GM23338 (cell line): Measurements from ENCODE around the gene SRSF1. TPM values are rescaled to one million over a fixed set of nuclear protein-coding genes. Genes with fewer than 3 reads are reported as not detected.

Experiments used
- ATAC-seq: fragments of 200-7000 bp; cut with Tn5 transposase; 3 replicates; pipeline ENCODE4 v1.9.1; 2020
- DNase-seq: peaks from one replicate; pipeline ENCODE4 v3.0.0-alpha.2; 2015; ENCODE audit warnings: low spot score
- H2AFZ ChIP-seq: fragments of 200-600 bp; sonication (generic); 2 replicates; pipeline ENCODE4 v1.8.0; 2016; ENCODE audit warnings: antibody characterized with exemption, mild to moderate bottlenecking, moderate library complexity
- H3F3A ChIP-seq: fragments of 200-600 bp; sonication (generic); replicated peaks from 2 replicates; pipeline ENCODE4 v1.8.0; 2017; ENCODE audit warnings: antibody characterized with exemption, mixed run types, low read depth
- H3K27ac ChIP-seq: fragments of 200-600 bp; sonication (generic); 2 replicates; pipeline ENCODE4 v1.6.1; 2016; ENCODE audit warnings: low read depth
- H3K27me3 ChIP-seq: fragments of 200-600 bp; sonication (generic); 2 replicates; pipeline ENCODE4 v1.8.0; 2016; ENCODE audit warnings: mild to moderate bottlenecking, mixed run types, moderate library complexity; ENCODE audit not compliant: insufficient read depth
- H3K36me3 ChIP-seq: fragments of 200-600 bp; sonication (generic); 2 replicates; pipeline ENCODE4 v1.8.0; 2016; ENCODE audit warnings: mild to moderate bottlenecking; ENCODE audit not compliant: insufficient read depth
- H3K4me1 ChIP-seq: fragments of 200-600 bp; sonication (generic); 2 replicates; pipeline ENCODE4 v1.8.0; 2016; ENCODE audit warnings: mild to moderate bottlenecking, moderate library complexity; ENCODE audit not compliant: insufficient read depth
- H3K4me2 ChIP-seq: fragments of 200-600 bp; sonication (generic); 2 replicates; pipeline ENCODE4 v1.7.1; 2017; ENCODE audit warnings: mixed run types
- H3K4me3 ChIP-seq: fragments of 200-600 bp; sonication (generic); 2 replicates; pipeline ENCODE4 v1.6.1; 2016; ENCODE audit warnings: mixed run types
- H3K79me2 ChIP-seq: fragments of 200-600 bp; sonication (generic); replicated peaks from 2 replicates; pipeline ENCODE4 v1.8.0; 2017; ENCODE audit warnings: mild to moderate bottlenecking; ENCODE audit not compliant: insufficient read depth
- H3K9me2 ChIP-seq: fragments of 200-600 bp; sonication (generic); 2 replicates; pipeline ENCODE4 v1.8.0; 2017; ENCODE audit not compliant: insufficient read depth
- H4K20me1 ChIP-seq: fragments of 200-600 bp; sonication (generic); replicated peaks from 2 replicates; pipeline ENCODE4 v1.8.0; 2017; ENCODE audit warnings: mild to moderate bottlenecking; ENCODE audit not compliant: insufficient read depth
- H3K27ac Mint-ChIP-seq: 2 replicates; pipeline ENCODE4 v1.8.0; 2020; ENCODE audit warnings: inconsistent platforms, mild to moderate bottlenecking, moderate library complexity, mixed read lengths
- H3K27me3 Mint-ChIP-seq: 3 replicates; pipeline ENCODE4 v1.8.0; 2022; ENCODE audit warnings: low read depth, mild to moderate bottlenecking, moderate library complexity, mixed read lengths, inconsistent platforms; ENCODE audit not compliant: insufficient read depth, poor library complexity
- H3K36me3 Mint-ChIP-seq: 3 replicates; pipeline ENCODE4 v1.8.0; 2021; ENCODE audit warnings: low read depth, mild to moderate bottlenecking, inconsistent platforms, moderate library complexity, mixed read lengths
- H3K4me1 Mint-ChIP-seq: 3 replicates; pipeline ENCODE4 v1.8.0; 2020; ENCODE audit warnings: mild to moderate bottlenecking, inconsistent platforms, mixed read lengths
- H3K4me3 Mint-ChIP-seq: 3 replicates; pipeline ENCODE4 v1.8.0; 2021; ENCODE audit warnings: moderate library complexity, mild to moderate bottlenecking, inconsistent platforms, mixed read lengths
- H3K9me3 Mint-ChIP-seq: 3 replicates; pipeline ENCODE4 v1.8.0; 2020; ENCODE audit warnings: moderate library complexity, mild to moderate bottlenecking, inconsistent platforms, mixed read lengths
- CREB1 ChIP-seq: fragments of 250-450 bp; sonication (Bioruptor Pico); IDR thresholded peaks from 2 replicates; pipeline ENCODE4 v1.5.0; 2020; ENCODE audit warnings: low read depth, mild to moderate bottlenecking, moderate library complexity
- ETS1 ChIP-seq: IDR thresholded peaks from 2 replicates; pipeline ENCODE4 v1.6.1; 2016; ENCODE audit warnings: antibody characterized with exemption
- EZH2 ChIP-seq: fragments of 200-600 bp; sonication (generic); IDR thresholded peaks from one replicate; pipeline ENCODE4 v1.8.0; 2017; ENCODE audit warnings: antibody characterized with exemption, mild to moderate bottlenecking, low read depth; ENCODE audit not compliant: unreplicated experiment
- EZH2phosphoT487 ChIP-seq: fragments of 200-600 bp; sonication (generic); IDR thresholded peaks from one replicate; pipeline ENCODE4 v1.8.1; 2018; ENCODE audit warnings: antibody characterized with exemption; ENCODE audit not compliant: unreplicated experiment
- JUNB ChIP-seq: IDR thresholded peaks from one replicate; pipeline ENCODE4 v1.6.1; 2016; ENCODE audit warnings: antibody characterized with exemption; ENCODE audit not compliant: unreplicated experiment
- POLR2AphosphoS5 ChIP-seq: IDR thresholded peaks from 2 replicates; pipeline ENCODE4 v1.6.1; 2016; ENCODE audit warnings: antibody characterized with exemption, low read depth
- REST ChIP-seq: IDR thresholded peaks from one replicate; pipeline ENCODE4 v1.6.1; 2018; ENCODE audit warnings: antibody characterized with exemption; ENCODE audit not compliant: unreplicated experiment
- STAT1 ChIP-seq: IDR thresholded peaks from one replicate; pipeline ENCODE4 v1.6.1; 2016; ENCODE audit warnings: antibody characterized with exemption; ENCODE audit not compliant: unreplicated experiment
- ZNF114 ChIP-seq: fragments of 250-450 bp; sonication (Bioruptor Pico); IDR thresholded peaks from 2 replicates; pipeline ENCODE4 v1.5.0; 2020; ENCODE audit warnings: mild to moderate bottlenecking, moderate library complexity
- ZNF331 ChIP-seq: fragments of 250-450 bp; sonication (Bioruptor Pico); IDR thresholded peaks from 2 replicates; pipeline ENCODE4 v1.5.0; 2020; ENCODE audit warnings: low read depth, mild to moderate bottlenecking, moderate library complexity
- polyA plus RNA-seq: library from polyadenylated mRNA; unstranded; fragments of >200 nt; fragmentation: Nextera tagmentation; extraction: Ambion mirVana; gene quantifications from 2 replicates; pipeline ENCODE4 v1.2.1, GENCODE V29; 2016
- total RNA-seq: library from RNA; depleted of rRNA; stranded (reverse); fragments of >200 nt; shearing (Covaris generic); gene quantifications from 2 replicates; pipeline ENCODE4 v1.2.3, GENCODE V29; 2014
- TF ChIP-seq, protein P1 (sequence below): fragments of 250-450 bp; sonication (Bioruptor Pico); IDR thresholded peaks from 2 replicates; pipeline ENCODE4 v1.5.0; 2020; ENCODE audit warnings: mild to moderate bottlenecking, moderate library complexity

SRSF1 gene
- total and polyA plus RNA-seq, 2 experiments from 2014 or later = 413 to 584 TPM

- peaks cover 56% of the 10 kb centered on the region for H3K79me2 ChIP-seq
- peaks cover 18% of the 10 kb centered on the region for H3K4me1 ChIP-seq
- no peaks in the 10 kb centered on the region for H3K27me3 ChIP-seq
- Mint-ChIP-seq H3K27ac (no peak overlapping the region), H3K9me3 (peaks cover 6% of the 10 kb centered on the region; the same call in 2 of the 3 replicates), H3K4me3 (peak overlapping the region; percentile 62), H3K36me3 (peaks cover 89% of the 10 kb centered on the region), H3K4me1 (peaks cover 39% of the 10 kb centered on the region), H3K27me3 (peaks cover 17% of the 10 kb centered on the region)
- H2AFZ ChIP-seq = no peak overlapping the region
- DNase-seq (no peak), ATAC-seq (no peak)
- peaks cover 33% of the 10 kb centered on the region for H3K36me3 ChIP-seq
- peaks cover 26% of the 10 kb centered on the region; the same call in 1 of the 2 replicates for H3F3A ChIP-seq
- no peaks in the 10 kb centered on the region for H3K9me2 ChIP-seq
- H4K20me1 ChIP-seq = peaks cover 28% of the 10 kb centered on the region
- TF ChIP-seq EZH2phosphoT487 (no peak), ETS1 (no peak), EZH2 (no peak), JUNB (no peak), ZNF114 (no peak), STAT1 (no peak), CREB1 (CRISPR knock-in tag) (no peak), POLR2AphosphoS5 (no peak), ZNF331 (CRISPR knock-in tag) (no peak), REST (no peak)
- TF ChIP-seq, protein P1, sequence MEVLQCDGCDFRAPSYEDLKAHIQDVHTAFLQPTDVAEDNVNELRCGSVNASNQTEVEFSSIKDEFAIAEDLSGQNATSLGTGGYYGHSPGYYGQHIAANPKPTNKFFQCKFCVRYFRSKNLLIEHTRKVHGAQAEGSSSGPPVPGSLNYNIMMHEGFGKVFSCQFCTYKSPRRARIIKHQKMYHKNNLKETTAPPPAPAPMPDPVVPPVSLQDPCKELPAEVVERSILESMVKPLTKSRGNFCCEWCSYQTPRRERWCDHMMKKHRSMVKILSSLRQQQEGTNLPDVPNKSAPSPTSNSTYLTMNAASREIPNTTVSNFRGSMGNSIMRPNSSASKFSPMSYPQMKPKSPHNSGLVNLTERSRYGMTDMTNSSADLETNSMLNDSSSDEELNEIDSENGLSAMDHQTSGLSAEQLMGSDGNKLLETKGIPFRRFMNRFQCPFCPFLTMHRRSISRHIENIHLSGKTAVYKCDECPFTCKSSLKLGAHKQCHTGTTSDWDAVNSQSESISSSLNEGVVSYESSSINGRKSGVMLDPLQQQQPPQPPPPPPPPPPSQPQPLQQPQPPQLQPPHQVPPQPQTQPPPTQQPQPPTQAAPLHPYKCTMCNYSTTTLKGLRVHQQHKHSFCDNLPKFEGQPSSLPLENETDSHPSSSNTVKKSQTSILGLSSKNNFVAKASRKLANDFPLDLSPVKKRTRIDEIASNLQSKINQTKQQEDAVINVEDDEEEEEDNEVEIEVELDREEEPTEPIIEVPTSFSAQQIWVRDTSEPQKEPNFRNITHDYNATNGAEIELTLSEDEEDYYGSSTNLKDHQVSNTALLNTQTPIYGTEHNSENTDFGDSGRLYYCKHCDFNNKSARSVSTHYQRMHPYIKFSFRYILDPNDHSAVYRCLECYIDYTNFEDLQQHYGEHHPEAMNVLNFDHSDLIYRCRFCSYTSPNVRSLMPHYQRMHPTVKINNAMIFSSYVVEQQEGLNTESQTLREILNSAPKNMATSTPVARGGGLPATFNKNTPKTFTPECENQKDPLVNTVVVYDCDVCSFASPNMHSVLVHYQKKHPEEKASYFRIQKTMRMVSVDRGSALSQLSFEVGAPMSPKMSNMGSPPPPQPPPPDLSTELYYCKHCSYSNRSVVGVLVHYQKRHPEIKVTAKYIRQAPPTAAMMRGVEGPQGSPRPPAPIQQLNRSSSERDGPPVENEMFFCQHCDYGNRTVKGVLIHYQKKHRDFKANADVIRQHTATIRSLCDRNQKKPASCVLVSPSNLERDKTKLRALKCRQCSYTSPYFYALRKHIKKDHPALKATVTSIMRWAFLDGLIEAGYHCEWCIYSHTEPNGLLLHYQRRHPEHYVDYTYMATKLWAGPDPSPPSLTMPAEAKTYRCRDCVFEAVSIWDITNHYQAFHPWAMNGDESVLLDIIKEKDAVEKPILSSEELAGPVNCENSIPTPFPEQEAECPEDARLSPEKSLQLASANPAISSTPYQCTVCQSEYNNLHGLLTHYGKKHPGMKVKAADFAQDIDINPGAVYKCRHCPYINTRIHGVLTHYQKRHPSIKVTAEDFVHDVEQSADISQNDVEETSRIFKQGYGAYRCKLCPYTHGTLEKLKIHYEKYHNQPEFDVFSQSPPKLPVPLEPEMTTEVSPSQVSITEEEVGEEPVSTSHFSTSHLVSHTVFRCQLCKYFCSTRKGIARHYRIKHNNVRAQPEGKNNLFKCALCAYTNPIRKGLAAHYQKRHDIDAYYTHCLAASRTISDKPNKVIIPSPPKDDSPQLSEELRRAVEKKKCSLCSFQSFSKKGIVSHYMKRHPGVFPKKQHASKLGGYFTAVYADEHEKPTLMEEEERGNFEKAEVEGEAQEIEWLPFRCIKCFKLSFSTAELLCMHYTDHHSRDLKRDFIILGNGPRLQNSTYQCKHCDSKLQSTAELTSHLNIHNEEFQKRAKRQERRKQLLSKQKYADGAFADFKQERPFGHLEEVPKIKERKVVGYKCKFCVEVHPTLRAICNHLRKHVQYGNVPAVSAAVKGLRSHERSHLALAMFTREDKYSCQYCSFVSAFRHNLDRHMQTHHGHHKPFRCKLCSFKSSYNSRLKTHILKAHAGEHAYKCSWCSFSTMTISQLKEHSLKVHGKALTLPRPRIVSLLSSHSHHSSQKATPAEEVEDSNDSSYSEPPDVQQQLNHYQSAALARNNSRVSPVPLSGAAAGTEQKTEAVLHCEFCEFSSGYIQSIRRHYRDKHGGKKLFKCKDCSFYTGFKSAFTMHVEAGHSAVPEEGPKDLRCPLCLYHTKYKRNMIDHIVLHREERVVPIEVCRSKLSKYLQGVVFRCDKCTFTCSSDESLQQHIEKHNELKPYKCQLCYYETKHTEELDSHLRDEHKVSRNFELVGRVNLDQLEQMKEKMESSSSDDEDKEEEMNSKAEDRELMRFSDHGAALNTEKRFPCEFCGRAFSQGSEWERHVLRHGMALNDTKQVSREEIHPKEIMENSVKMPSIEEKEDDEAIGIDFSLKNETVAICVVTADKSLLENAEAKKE = no peak
- H3K4me3 ChIP-seq = peak overlapping the region; percentile 94
- H3K27ac ChIP-seq = peak overlapping the region; percentile 36
- H3K4me2 ChIP-seq = peak overlapping the region; percentile 96
Measured at GRCh38 chr17:58004060-58004459, 3.0 kb downstream of the SRSF1 start.
